ENCODE measurements around the gene GLIS1.

GLIS1 gene

GRCh38 chr1:53576866-53577760 is 161.9 kb downstream of the GLIS1 start:
- no peaks in the 10 kb centered on the region for H3F3A ChIP-seq (ENCODE audit: insufficient read depth, low read length)
- DNase-seq: no peak
- no peak overlapping the region for H3K4me3 ChIP-seq (ENCODE audit: low read length)
- H3K36me3 ChIP-seq (replicated peaks; ENCODE audit: insufficient read depth, low read length): no peaks in the 10 kb centered on the region
- H3K4me2 ChIP-seq (ENCODE audit: low read depth, low read length): no peak overlapping the region
- no peaks in the 10 kb centered on the region for H3K79me2 ChIP-seq (ENCODE audit: low read length)
- no peak overlapping the region for H3K27ac ChIP-seq (ENCODE audit: low read length)
- no peaks in the 10 kb centered on the region for H3K27me3 ChIP-seq (replicated peaks; ENCODE audit: insufficient read depth, low read length)
- TF ChIP-seq EZH2 (optimal IDR thresholded peaks at IDR 0.05; ENCODE audit: low read depth, low read length) (no peak), CTCF (IDR thresholded peaks at IDR 0.05; ENCODE audit: low read length) (no peak), EZH2phosphoT487 (IDR thresholded peaks at IDR 0.05; ENCODE audit: low read length) (no peak)
- H4K20me1 ChIP-seq (ENCODE audit: insufficient read depth, low read length): no peaks in the 10 kb centered on the region
- no peak overlapping the region for H3K9ac ChIP-seq (ENCODE audit: low read length)
- no peak overlapping the region for H2AFZ ChIP-seq (ENCODE audit: low read length)
- H3K9me2 ChIP-seq (replicated peaks; ENCODE audit: insufficient read depth, low read length): no peaks in the 10 kb centered on the region
- H3K9me3 ChIP-seq (replicated peaks; ENCODE audit: insufficient read depth, low read length): no peaks in the 10 kb centered on the region
- no peaks in the 10 kb centered on the region for H3K4me1 ChIP-seq (ENCODE audit: low read length)

GRCh38 chr1:53576381-53576801 is 162.6 kb downstream of the GLIS1 start:
- Histone ChIP-seq H3K9ac (ENCODE audit: low read length) (no peak overlapping the region), H3K4me2 (ENCODE audit: low read depth, low read length) (no peak overlapping the region), H2AFZ (ENCODE audit: low read length) (no peak overlapping the region)

GRCh38 chr1:53575955-53576320 is 163.0 kb downstream of the GLIS1 start:
- Histone ChIP-seq H3K9me2 (replicated peaks; ENCODE audit: insufficient read depth, low read length) (no peaks in the 10 kb centered on the region), H3K27ac (ENCODE audit: low read length) (no peak overlapping the region), H3K9ac (ENCODE audit: low read length) (no peak overlapping the region), H4K20me1 (ENCODE audit: insufficient read depth, low read length) (no peaks in the 10 kb centered on the region), H3K4me2 (ENCODE audit: low read depth, low read length) (no peak overlapping the region), H2AFZ (ENCODE audit: low read length) (no peak overlapping the region), H3K27me3 (replicated peaks; ENCODE audit: insufficient read depth, low read length) (no peaks in the 10 kb centered on the region), H3K4me3 (ENCODE audit: low read length) (no peak overlapping the region), H3K4me1 (ENCODE audit: low read length) (no peaks in the 10 kb centered on the region), H3F3A (ENCODE audit: insufficient read depth, low read length) (no peaks in the 10 kb centered on the region), H3K79me2 (ENCODE audit: low read length) (no peaks in the 10 kb centered on the region), H3K9me3 (replicated peaks; ENCODE audit: insufficient read depth, low read length) (no peaks in the 10 kb centered on the region), H3K36me3 (replicated peaks; ENCODE audit: insufficient read depth, low read length) (no peaks in the 10 kb centered on the region)
- no peak for DNase-seq
- no peak for TF ChIP-seq EZH2phosphoT487 (IDR thresholded peaks at IDR 0.05; ENCODE audit: low read length)
- no peak for TF ChIP-seq EZH2 (optimal IDR thresholded peaks at IDR 0.05; ENCODE audit: low read depth, low read length)
- no peak for TF ChIP-seq CTCF (IDR thresholded peaks at IDR 0.05; ENCODE audit: low read length)

More at GRCh38 chr1:53576381-53576801, 162.6 kb downstream of the GLIS1 start:
- no peaks in the 10 kb centered on the region for H3K4me1 ChIP-seq (ENCODE audit: low read length)
- no peak for DNase-seq
- no peaks in the 10 kb centered on the region for H3K79me2 ChIP-seq (ENCODE audit: low read length)
- H3F3A ChIP-seq (ENCODE audit: insufficient read depth, low read length): no peaks in the 10 kb centered on the region
- no peaks in the 10 kb centered on the region for H3K9me3 ChIP-seq (replicated peaks; ENCODE audit: insufficient read depth, low read length)
- H3K27me3 ChIP-seq (replicated peaks; ENCODE audit: insufficient read depth, low read length): no peaks in the 10 kb centered on the region
- H3K36me3 ChIP-seq (replicated peaks; ENCODE audit: insufficient read depth, low read length): no peaks in the 10 kb centered on the region
- no peak overlapping the region for H3K4me3 ChIP-seq (ENCODE audit: low read length)
- H3K9me2 ChIP-seq (replicated peaks; ENCODE audit: insufficient read depth, low read length): no peaks in the 10 kb centered on the region
- TF ChIP-seq EZH2phosphoT487 (IDR thresholded peaks at IDR 0.05; ENCODE audit: low read length) (no peak), CTCF (IDR thresholded peaks at IDR 0.05; ENCODE audit: low read length) (no peak), EZH2 (optimal IDR thresholded peaks at IDR 0.05; ENCODE audit: low read depth, low read length) (no peak)
- H3K27ac ChIP-seq (ENCODE audit: low read length): no peak overlapping the region
- no peaks in the 10 kb centered on the region for H4K20me1 ChIP-seq (ENCODE audit: insufficient read depth, low read length)
